HG02981 (cell line): ENCODE results near the gene PHKG1.
"Not testable (repeated sequence)": the region's sequence is repeated elsewhere in the genome, so short reads cannot be mapped to it uniquely, and the experiment has no call there.

Experiments
- ATAC-seq: cut with Tn5 transposase; IDR thresholded peaks from one replicate; pipeline ENCODE4 v1.9.1; 2021; ENCODE audit warnings: mild to moderate bottlenecking, moderate library complexity; ENCODE audit not compliant: unreplicated experiment

The PHKG1 gene

GRCh38 chr7:56092789-56093531 lies at the start of gene PHKG1:
Gene PHKG1 (minus strand): TSS chr7:56092952. CDS start chr7:56088941, 4,011 bp downstream.
- no peak for ATAC-seq

- ATAC-seq, result not testable (repeated sequence)
These were observed 38.3 kb upstream of the PHKG1 start for GRCh38 chr7:56131062-56131461.

GRCh38 chr7:56127241-56127975 lies 34.7 kb upstream of the PHKG1 start:
- no peak for ATAC-seq

GRCh38 chr7:56125831-56126230 lies 33.1 kb upstream of the PHKG1 start:
- ATAC-seq, result no peak

- no peak for ATAC-seq
These were observed 32.2 kb upstream of the PHKG1 start for GRCh38 chr7:56124981-56125380.

- ATAC-seq, result no peak
These were observed 28.7 kb upstream of the PHKG1 start for GRCh38 chr7:56121440-56121839.

- no peak for ATAC-seq
These were observed 23.2 kb upstream of the PHKG1 start, which contains the start of gene NUPR2 for GRCh38 chr7:56115852-56116538. Gene NUPR2 (minus strand): TSS chr7:56116417. CDS start chr7:56116314, 103 bp downstream.

- not testable (repeated sequence) for ATAC-seq
These were observed 19.5 kb upstream of the PHKG1 start for GRCh38 chr7:56112244-56112643.

GRCh38 chr7:56110611-56111010 lies 17.9 kb upstream of the PHKG1 start:
- ATAC-seq, result no peak

- no peak for ATAC-seq
These were observed 15.2 kb upstream of the PHKG1 start for GRCh38 chr7:56107954-56108258.

GRCh38 chr7:56106108-56107073 lies 13.6 kb upstream of the PHKG1 start, which contains the start of gene CHCHD2:
Gene CHCHD2 (minus strand): TSS chr7:56106476. CDS start chr7:56106413, 63 bp downstream.
- ATAC-seq, result peak; percentile 100

- no peak for ATAC-seq
These were observed 12.8 kb upstream of the PHKG1 start for GRCh38 chr7:56105508-56105907.

- not testable (repeated sequence) for ATAC-seq
These were observed 11.4 kb upstream of the PHKG1 start for GRCh38 chr7:56104138-56104537.

- ATAC-seq, result no peak
These were observed 6.9 kb upstream of the PHKG1 start for GRCh38 chr7:56099653-56100052.

GRCh38 chr7:56098187-56099008 lies 5.6 kb upstream of the PHKG1 start:
- not testable (repeated sequence) for ATAC-seq

GRCh38 chr7:56097700-56098099 lies 4.9 kb upstream of the PHKG1 start:
- ATAC-seq, result no peak

- not testable (repeated sequence) for ATAC-seq
These were observed 364 bp downstream of the PHKG1 start for GRCh38 chr7:56092388-56092787.

- ATAC-seq, result no peak
These were observed 1.2 kb downstream of the PHKG1 start for GRCh38 chr7:56091591-56091990.

- no peak for ATAC-seq
These were observed 5.3 kb downstream of the PHKG1 start for GRCh38 chr7:56087445-56087844.

- ATAC-seq, result no peak
These were observed 6.0 kb downstream of the PHKG1 start for GRCh38 chr7:56086761-56087160.
